SK-N-SH (cell line): ENCODE measurements around the gene WHRN.

Source experiments
- FOXJ3 ChIP-seq: sonication (generic); formaldehyde crosslinking; IDR thresholded peaks from 2 replicates; pipeline ENCODE4 v1.5.1; 2020; ENCODE audit warnings: mild to moderate bottlenecking, missing genetic modification reagents
- FOXM1 ChIP-seq: IDR thresholded peaks from 2 replicates; pipeline ENCODE4 v1.4.0; 2012; ENCODE audit warnings: low read depth, mild to moderate bottlenecking
- POLR2AphosphoS5 ChIP-seq: IDR thresholded peaks from 2 replicates; pipeline ENCODE4 v1.6.1; 2012; ENCODE audit warnings: low read depth, low read length
- RAD21 ChIP-seq: IDR thresholded peaks from 2 replicates; pipeline ENCODE4 v1.6.1; 2012; ENCODE audit warnings: mild to moderate bottlenecking, low read length
- RCOR1 ChIP-seq: fragments of 150-350 bp; IDR thresholded peaks from 2 replicates; pipeline ENCODE4 v1.6.1; 2017; ENCODE audit warnings: antibody characterized with exemption, low read length
- SIN3A ChIP-seq: IDR thresholded peaks from 2 replicates; pipeline ENCODE4 v1.6.1; 2012; ENCODE audit warnings: low read depth, mild to moderate bottlenecking, low read length, moderate library complexity, borderline replicate concordance
- SMC3 ChIP-seq: IDR thresholded peaks from 2 replicates; pipeline ENCODE4 v1.6.1; 2012; ENCODE audit warnings: low read depth, low read length, improper control_type of control experiment
- YY1 ChIP-seq: IDR thresholded peaks from 2 replicates; pipeline ENCODE4 v1.4.0; 2012; ENCODE audit warnings: low read depth, mild to moderate bottlenecking
- TF ChIP-seq, protein P1 (sequence below): IDR thresholded peaks from 2 replicates; pipeline ENCODE4 v1.4.0; 2012; ENCODE audit warnings: low read depth

DNA sequence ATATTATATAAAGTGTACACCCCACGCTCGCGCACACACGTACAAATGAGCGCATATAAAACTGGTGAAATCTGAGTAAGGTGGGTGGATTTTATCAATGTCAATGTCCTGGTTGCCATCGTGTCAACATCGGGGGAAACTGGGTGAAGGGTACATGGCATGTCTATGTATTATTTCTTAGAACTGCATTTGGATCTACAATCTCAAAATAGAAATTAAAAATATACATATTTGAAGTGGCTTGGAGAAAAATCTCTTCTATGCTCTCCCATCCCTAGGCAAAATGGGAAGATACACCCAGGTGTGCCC lies 763 bp upstream of the WHRN start:
- TF ChIP-seq POLR2AphosphoS5: no peak
- no peak for TF ChIP-seq RAD21
- TF ChIP-seq RCOR1: no peak
- TF ChIP-seq YY1: no peak
- no peak for TF ChIP-seq FOXJ3 (CRISPR knock-in tag)
- TF ChIP-seq FOXM1: no peak
- TF ChIP-seq, protein P1, sequence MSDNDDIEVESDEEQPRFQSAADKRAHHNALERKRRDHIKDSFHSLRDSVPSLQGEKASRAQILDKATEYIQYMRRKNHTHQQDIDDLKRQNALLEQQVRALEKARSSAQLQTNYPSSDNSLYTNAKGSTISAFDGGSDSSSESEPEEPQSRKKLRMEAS: no peak
- no peak for TF ChIP-seq SIN3A
- TF ChIP-seq SMC3: no peak
